ENCODE data around the gene IARS2. TPM values are rescaled to one million over a fixed set of nuclear protein-coding genes. Genes with fewer than 3 reads are reported as not detected.

IARS2 gene
- total and polyA plus RNA-seq, 2 experiments from 2014 or later = 55.2 to 85.8 TPM

DNA sequence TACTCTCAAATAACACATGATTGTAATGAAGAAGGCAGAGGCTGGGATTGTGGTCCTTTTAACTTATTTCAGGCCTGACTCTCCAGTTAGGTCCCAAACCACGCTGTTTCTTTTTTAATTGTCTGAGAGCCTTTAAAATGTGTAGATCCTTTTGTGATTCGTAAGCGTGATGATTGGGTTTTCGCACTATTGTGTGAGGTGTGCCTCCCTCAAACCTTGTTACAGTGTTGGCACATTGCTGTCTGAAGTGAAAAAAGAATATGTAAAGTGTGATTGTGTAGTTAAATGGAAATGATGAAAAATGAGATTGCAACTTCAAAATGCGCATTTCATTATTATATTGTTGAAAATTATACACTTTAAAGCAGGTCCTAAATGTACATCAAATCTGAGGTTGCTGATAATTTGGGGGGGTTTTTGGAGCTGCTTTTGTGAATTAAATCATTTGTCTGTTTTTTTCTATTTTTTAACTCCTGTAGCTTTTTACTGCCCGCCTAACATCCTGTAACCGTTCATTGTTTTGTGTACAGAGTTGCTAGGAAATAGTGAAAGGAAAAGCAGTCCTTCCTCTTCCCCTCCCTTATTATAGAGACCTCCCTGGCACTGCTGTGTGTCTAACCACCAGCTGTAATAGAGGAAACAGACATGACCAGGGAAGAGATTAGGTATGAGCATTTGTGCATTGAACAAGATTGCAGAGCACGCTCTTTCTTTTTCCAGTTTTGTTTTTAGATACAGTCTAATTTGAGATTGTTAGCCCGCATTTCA lies 43.3 kb downstream of the IARS2 start:
- no peak for DNase-seq (ENCODE audit: low spot score)
- Histone ChIP-seq H3K9me3 (ENCODE audit: low read depth) (no peaks in the 10 kb centered on the region), H3K36me3 (replicated peaks; ENCODE audit: insufficient read depth, low read depth) (peaks cover 3% of the 10 kb centered on the region)

DNA sequence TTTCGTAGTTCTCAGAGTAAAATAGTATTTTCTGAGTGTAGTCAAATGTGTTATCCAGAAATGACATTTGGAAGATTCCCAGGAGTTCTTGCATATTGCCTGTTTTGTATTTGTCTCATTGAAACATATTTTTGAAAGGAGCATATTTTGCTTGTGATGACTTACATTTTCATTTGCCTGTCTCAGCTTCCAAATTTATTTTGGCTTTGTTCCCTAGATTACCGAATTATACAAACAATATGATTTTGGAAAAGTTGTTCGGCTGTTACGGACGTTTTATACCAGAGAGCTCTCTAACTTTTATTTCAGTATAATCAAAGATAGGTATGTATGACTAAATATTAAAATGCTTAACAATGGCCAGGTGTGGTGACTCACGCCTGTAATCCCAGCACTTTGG lies 46.0 kb downstream of the IARS2 start:
- Histone ChIP-seq H4K20me1 (ENCODE audit: insufficient read depth, poor library complexity, severe bottlenecking) (no peaks in the 10 kb centered on the region), H3K4me2 (no peak overlapping the region), H3K79me2 (no peaks in the 10 kb centered on the region), H3K9me2 (replicated peaks; ENCODE audit: insufficient read depth) (no peaks in the 10 kb centered on the region), H3K27me3 (no peaks in the 10 kb centered on the region), H2AFZ (no peak overlapping the region), H3K36me3 (replicated peaks; ENCODE audit: insufficient read depth, low read depth) (peaks cover 3% of the 10 kb centered on the region), H3K9me3 (ENCODE audit: low read depth) (no peaks in the 10 kb centered on the region), H3K4me1 (ENCODE audit: insufficient read depth) (no peaks in the 10 kb centered on the region), H3K4me3 (no peak overlapping the region), H3K27ac (no peak overlapping the region)
- DNase-seq (ENCODE audit: low spot score) = no peak
- TF ChIP-seq EZH2 (IDR thresholded peaks at IDR 0.05; ENCODE audit: borderline replicate concordance) (no peak), EZH2phosphoT487 (IDR thresholded peaks at IDR 0.05; ENCODE audit: low read depth, severe bottlenecking, unreplicated experiment) (no peak)
- TF ChIP-seq, protein P1, sequence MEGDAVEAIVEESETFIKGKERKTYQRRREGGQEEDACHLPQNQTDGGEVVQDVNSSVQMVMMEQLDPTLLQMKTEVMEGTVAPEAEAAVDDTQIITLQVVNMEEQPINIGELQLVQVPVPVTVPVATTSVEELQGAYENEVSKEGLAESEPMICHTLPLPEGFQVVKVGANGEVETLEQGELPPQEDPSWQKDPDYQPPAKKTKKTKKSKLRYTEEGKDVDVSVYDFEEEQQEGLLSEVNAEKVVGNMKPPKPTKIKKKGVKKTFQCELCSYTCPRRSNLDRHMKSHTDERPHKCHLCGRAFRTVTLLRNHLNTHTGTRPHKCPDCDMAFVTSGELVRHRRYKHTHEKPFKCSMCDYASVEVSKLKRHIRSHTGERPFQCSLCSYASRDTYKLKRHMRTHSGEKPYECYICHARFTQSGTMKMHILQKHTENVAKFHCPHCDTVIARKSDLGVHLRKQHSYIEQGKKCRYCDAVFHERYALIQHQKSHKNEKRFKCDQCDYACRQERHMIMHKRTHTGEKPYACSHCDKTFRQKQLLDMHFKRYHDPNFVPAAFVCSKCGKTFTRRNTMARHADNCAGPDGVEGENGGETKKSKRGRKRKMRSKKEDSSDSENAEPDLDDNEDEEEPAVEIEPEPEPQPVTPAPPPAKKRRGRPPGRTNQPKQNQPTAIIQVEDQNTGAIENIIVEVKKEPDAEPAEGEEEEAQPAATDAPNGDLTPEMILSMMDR (IDR thresholded peaks at IDR 0.05; ENCODE audit: poor library complexity) = no peak
- 98% methylated on average over 6 of the region's 6 CpGs for WGBS (ENCODE audit: low lambda C conversion rate, missing lambda C conversion rate)

More for the DNA sequence above, 43.3 kb downstream of the IARS2 start:
- Histone ChIP-seq H3K4me2 (no peak overlapping the region), H3K79me2 (no peaks in the 10 kb centered on the region), H3K27me3 (no peaks in the 10 kb centered on the region), H3K4me3 (no peak overlapping the region), H3K4me1 (ENCODE audit: insufficient read depth) (no peaks in the 10 kb centered on the region), H3K9me2 (replicated peaks; ENCODE audit: insufficient read depth) (no peaks in the 10 kb centered on the region), H2AFZ (no peak overlapping the region), H4K20me1 (ENCODE audit: insufficient read depth, poor library complexity, severe bottlenecking) (no peaks in the 10 kb centered on the region), H3K27ac (no peak overlapping the region)
- whole genome bisulfite sequencing (ENCODE audit: low lambda C conversion rate, missing lambda C conversion rate) = 94% methylated on average over 9 of the region's 9 CpGs
- no peak for TF ChIP-seq EZH2phosphoT487 (IDR thresholded peaks at IDR 0.05; ENCODE audit: low read depth, severe bottlenecking, unreplicated experiment)
- TF ChIP-seq, protein P1 (IDR thresholded peaks at IDR 0.05; ENCODE audit: poor library complexity) = no peak
- TF ChIP-seq EZH2 (IDR thresholded peaks at IDR 0.05; ENCODE audit: borderline replicate concordance) = no peak

GRCh38 chr1:220144051-220144450 lies 50.1 kb downstream of the IARS2 start:
- H3K9me2 ChIP-seq (replicated peaks; ENCODE audit: insufficient read depth) = no peaks in the 10 kb centered on the region
- no peaks in the 10 kb centered on the region for H3K36me3 ChIP-seq (replicated peaks; ENCODE audit: insufficient read depth, low read depth)
- TF ChIP-seq EZH2 (IDR thresholded peaks at IDR 0.05; ENCODE audit: borderline replicate concordance) (no peak), EZH2phosphoT487 (IDR thresholded peaks at IDR 0.05; ENCODE audit: low read depth, severe bottlenecking, unreplicated experiment) (no peak)
- TF ChIP-seq, protein P1 (IDR thresholded peaks at IDR 0.05; ENCODE audit: poor library complexity) = no peak
- no peak overlapping the region for H2AFZ ChIP-seq
- no peaks in the 10 kb centered on the region for H3K27me3 ChIP-seq
- no peaks in the 10 kb centered on the region for H3K9me3 ChIP-seq (ENCODE audit: low read depth)
- no peaks in the 10 kb centered on the region for H4K20me1 ChIP-seq (ENCODE audit: insufficient read depth, poor library complexity, severe bottlenecking)
- H3K27ac ChIP-seq = no peak overlapping the region
- H3K79me2 ChIP-seq = no peaks in the 10 kb centered on the region
- no peak for DNase-seq (ENCODE audit: low spot score)
- H3K4me1 ChIP-seq (ENCODE audit: insufficient read depth) = no peaks in the 10 kb centered on the region
- H3K4me3 ChIP-seq = no peak overlapping the region
- 98% methylated on average over 5 of the region's 5 CpGs for WGBS (ENCODE audit: low lambda C conversion rate, missing lambda C conversion rate)
- no peak overlapping the region for H3K4me2 ChIP-seq

All from hepatocyte (in vitro differentiated cells).